ENCODE data around the gene UNC5A.

Gene UNC5A

DNA sequence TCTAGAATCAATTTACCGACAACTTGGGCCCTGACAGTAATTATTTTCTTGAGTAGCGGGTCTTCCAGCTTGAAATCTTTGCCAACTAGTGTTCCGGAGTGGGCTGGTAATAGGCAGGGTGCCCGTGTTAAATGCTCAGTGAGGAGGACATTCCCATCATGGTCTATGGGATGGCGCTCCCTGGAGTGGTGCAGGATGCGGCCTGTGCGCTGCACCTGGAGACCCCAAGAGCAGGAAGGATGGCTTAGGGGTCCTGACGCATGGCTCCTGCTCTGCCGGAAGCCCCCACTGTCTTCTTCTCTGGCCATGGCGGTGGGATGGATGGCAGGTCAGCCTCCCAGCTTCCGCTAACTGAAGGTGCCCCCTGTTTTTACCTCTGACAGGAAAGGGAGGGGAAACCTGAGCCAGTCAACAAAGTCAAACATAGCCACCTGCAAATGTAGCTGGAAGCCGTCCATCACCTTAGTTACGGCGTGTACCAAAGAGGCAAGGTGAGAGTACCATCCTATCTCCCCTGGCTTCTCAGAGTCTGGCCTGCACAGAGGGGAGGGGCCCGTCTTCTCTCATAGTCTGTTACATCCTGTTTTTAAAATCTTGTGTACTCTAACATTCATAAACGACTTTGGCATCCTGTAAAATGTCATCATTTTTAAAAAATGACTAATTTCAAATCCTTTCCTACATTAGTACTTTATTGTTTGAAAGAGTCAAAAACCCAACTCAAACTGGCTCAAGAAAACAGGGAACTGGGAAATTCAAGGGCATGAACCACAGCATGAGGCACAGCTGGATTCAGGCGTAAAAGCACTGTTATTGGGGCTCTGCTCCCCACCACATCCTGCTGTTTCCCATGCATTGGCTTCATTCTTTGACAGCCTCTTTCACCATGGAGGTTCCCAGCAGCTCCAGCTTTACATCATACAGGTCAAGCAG lies 28.5 kb upstream of the UNC5A start:
- DNase-seq = no peak

- no peak for DNase-seq
These were observed 25.9 kb upstream of the UNC5A start for GRCh38 chr5:176784218-176785165.

- no peak for DNase-seq
These were observed 24.9 kb upstream of the UNC5A start for GRCh38 chr5:176785184-176786145.

DNA sequence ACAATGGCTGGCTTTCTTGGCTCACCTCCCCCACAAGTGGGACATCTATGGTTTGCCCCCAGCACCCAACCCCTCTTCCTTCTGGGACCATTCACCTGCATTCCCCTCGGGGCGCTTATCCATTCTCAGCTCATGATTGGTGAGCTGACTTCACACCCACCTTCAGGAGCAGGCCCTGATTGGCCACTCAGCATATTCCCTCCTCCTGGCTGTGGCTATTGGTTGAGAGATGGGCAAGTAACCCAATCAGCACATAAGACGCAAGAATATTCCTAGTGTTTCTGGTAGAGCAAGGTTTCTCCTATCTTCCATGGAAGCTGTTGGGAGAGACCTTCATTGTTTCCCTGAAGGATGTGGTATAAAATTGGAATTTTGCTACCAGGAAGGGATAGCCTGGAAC lies 22.7 kb upstream of the UNC5A start:
- no peak for DNase-seq

DNA sequence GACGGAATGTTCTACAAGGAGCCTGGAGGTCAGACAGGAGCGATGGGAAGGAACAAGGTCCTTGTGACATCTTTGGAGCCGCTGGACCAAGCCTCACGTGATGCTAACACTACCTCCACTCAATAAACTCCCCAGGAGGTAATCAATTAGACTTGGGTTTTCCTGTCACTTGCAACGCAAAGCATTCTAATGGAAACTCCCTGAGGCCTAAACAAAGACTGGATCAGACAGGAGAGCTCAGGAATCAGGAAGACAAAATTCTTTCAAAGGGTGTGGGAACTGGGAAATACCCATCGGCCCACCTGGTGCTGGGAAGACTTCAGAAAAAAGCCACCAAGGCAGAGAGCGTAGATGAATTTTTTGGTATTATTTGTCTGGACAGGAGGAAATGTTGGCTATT lies 22.3 kb upstream of the UNC5A start:
- DNase-seq = no peak

DNA sequence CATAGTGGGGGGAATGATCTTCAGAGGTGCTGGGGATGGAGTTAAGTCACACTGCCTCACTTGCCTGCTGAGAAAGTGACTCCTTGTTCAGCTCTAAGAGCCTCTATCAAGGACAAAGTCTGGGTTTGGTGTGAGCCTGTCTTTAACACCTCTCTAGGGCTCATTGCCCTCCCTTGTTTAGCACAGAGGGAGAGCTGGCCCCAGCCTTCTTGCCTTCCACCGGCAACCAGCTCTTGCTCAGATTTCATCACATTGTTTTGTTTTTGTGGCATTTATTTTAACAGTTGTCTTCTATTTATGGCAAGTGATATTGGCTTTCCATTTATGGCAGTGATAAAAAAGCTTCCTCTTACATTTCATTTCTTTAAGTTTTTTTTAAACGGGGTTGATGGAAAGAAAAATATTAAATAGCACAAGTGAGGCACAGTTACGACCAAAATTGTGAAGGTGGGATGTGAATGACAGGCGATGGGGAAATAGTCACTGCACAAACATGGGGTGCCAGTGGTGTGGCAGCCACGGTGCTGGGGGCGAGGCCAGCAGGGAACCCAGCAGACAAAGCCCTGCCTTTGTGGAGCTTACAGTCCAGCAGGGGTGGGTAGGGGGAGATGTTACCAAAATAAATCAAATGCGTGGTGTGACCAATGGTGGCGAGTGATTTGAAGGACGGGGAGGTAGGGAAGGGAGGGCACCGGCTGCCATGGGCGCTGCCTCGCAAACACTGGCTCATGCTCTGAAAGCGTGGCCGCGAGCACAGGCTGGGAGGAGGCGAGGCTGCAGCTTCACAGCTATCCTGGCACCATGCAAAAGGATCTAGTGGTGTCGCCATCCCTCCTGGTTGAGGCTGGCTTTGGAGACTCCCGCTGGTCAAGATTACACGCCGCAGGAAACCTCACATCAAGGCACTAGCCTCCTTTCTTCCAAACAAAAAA lies 21.2 kb upstream of the UNC5A start:
- DNase-seq = no peak

DNA sequence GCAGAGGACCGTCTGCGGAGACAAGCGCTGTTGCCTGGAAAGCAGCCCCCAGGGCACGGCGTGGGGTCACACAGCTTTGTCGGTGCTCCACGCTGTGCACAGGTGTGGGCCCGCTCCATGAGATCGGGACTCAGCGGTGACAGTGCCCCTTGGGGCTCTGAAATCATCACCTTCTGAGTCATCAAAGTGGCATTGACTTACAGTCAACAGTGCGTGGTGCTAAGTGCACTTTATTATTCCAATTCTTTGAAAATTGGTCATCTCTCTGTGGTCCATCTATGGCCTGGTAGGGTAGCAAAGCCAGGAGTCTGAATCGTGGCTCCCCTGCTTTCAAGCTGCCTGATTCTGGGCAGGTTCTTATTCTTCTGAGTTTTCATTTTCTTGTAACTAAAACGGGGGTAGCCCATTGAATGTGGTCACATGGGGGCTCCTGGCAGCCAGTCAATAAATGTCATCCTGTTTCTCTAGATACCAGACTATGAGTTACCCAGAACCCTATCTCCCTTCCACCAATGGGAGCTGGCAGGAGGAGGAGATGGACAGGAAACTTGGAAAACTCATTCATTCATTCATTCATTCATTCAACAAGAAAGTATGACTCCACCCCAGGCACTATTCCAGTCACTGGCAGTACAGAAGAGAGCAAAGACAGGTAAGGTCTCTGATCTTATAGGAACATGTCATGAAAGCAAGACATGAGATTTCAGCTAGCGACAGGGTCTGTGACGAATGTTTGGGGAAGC lies 20.3 kb upstream of the UNC5A start:
- no peak for DNase-seq

DNA sequence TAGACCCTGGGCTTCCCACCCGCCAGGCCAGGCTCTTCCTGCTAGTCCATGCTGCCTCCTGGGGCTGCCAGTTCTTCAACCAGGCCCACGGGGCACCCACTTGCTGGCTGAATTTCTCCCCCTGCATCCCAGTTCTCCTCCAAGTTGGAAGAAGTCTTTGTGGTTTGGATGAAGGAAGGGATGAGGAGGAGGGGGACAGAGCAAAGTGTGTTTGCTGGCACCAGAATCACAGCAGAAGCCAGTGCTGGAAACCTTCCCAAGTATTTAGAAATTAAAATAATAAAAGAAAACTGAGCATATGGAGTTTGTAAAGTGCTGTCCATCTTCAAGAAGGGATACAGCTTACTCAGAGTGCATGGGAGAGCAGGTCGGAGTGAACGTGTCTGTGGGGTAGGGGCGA lies 19.4 kb upstream of the UNC5A start:
- no peak for DNase-seq

DNA sequence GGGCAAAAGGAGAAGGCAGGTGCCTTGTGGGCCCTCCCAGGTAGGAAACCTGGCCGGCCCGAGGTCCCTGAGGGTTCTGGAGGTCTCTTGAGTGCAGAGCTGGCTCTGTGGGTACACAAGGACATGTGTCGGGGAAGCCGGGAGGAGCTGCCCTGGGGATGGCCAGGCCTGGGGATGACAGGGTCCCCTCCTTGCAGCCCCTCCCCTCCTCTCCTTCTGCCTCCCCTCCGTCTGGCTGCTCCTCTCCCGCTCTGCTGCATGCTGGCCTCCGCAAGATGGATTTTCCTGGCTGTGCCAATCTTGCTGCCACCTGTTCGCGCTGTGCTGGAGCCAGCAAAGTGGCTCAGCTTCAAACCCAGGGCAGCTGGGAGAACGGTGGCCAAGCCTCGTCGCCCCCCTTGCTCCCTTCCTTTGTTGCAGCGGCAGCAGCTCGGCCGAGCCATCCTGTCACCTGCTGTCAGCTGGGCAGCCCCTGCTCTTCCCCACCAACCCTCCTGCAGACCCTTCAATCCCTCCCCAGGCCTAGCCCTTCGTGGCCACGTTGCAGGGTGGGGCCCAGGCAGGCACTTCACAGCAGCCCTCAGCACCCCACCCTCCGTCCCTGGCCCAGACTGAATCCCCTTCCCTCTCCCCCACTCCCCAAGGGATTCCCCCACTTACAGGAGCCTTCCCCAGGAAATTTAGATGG lies 17.6 kb upstream of the UNC5A start:
- DNase-seq = no peak

- no peak for DNase-seq
These were observed 17.0 kb upstream of the UNC5A start for GRCh38 chr5:176793343-176793699.

- no peak for DNase-seq
These were observed 16.6 kb upstream of the UNC5A start for GRCh38 chr5:176793736-176794135.

- DNase-seq = no peak
These were observed 15.8 kb upstream of the UNC5A start for GRCh38 chr5:176794509-176794908.

DNA sequence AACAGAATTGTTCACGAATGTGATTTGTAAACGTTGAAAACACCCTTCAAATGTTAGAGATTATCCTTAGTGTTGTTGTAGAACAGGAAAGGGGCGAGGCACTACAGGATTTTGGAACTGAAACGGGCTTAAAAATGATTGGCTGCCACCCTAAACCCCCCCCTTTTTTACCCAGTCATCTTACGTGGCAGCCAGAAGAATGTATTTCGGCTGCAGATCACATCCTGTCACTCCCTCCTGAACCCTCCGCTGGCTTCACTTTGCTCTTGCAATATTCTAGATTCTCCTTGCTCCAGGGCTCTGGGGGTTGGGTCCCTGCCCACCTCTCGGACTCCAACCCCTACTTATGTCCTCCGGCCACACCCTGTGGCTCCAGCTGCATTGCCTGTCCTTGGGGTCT lies 13.9 kb upstream of the UNC5A start:
- no peak for DNase-seq

DNA sequence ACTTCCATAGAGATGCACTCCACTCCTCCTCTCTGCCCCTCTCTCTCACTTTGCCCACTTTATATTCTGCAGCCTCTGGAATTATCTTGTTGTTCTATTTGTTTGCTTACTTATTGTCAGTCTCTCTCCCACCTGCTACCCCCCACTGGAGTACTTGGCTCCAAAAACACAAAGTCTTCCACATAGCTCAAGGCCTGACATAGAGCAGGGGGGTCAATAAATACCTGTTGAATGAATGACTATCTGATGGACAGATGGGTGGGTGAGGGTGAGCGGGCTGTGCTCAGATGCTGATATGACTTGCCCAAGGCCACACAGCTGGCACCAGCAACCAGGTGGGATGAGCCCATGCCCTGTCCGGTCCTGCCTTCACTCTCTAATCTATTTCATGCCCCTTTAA lies 13.4 kb upstream of the UNC5A start:
- DNase-seq = no peak

GRCh38 chr5:176797456-176798050 lies 12.8 kb upstream of the UNC5A start:
- DNase-seq = no peak

DNA sequence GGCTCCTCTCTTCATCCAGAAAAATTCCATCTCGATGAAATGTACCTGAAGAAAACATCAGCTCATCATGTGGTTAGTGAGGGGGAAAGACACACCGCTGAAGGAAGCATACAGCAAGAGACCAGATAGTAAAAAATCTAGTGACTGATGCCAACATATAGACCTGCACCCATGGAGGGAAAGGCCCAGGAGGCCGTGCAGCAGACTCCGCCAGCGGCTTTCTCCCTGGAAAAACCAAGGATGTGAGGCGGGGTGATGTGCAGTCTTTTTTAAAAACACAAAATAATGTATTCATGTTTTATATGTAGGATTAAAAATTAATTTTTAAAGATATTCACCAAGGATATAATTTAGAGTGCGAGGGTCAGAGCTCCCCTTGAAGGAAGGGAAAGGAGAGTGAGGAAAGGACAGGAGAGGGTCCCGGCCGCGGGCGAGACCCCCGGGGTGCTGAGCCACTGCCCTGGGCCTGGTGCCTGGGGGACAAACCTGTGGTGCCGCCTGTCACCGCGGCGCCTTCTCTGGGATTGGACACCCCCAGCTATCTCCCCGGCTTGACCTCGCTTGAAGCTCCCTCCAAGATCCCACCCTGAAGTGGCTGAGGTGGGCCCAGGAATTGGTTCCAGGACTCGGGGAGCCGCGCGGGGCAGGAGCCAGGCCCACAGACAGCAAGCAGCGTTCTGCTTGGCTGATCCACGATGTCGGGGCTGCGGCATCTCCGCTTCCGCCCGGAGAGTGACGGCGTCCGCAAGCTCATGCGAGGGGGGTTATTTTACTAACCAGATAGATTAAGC lies 12.1 kb upstream of the UNC5A start:
- DNase-seq = no peak

DNA sequence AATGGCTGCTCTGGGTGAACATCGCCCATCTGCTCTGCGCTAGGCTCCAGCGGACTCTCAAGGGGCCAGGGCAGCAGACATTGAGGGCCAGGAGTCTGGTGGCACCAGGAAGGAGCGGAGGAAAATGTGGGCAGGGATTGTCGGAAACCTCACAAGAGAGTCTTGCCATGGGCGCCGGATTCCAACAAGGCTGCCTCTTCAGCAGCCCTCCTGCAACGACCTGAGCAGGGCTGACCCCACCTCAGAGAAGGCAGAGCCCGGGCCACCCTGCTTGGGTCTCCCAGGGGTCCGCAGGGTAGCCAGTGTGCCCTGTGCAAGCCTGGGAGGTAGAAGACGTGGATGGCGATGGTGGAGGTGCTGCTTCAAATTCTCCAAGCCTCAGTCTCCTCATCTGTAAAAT lies 11.4 kb upstream of the UNC5A start:
- no peak for DNase-seq

GRCh38 chr5:176799488-176799887 lies 10.9 kb upstream of the UNC5A start:
- no peak for DNase-seq

- no peak for DNase-seq
These were observed 10.3 kb upstream of the UNC5A start for GRCh38 chr5:176800024-176800423.

All from activated CD4-positive, alpha-beta T cell treated with anti-CD3 and anti-CD28 coated beads for 48 hours (primary cell).